NCI-H1092 (cell line): Measurements from ENCODE around the gene TRPV2.

Source experiments
- DNase-seq: peaks from one replicate; lab custom pipeline; 2025; lab: John Stamatoyannopoulos, UW

TRPV2 gene

GRCh38 chr17:16474012-16474725 is 58.8 kb downstream of the TRPV2 start:
- no peak for DNase-seq

- no peak for DNase-seq
These were observed 59.9 kb downstream of the TRPV2 start for GRCh38 chr17:16475179-16475704.

- DNase-seq, result no peak
These were observed 61.9 kb downstream of the TRPV2 start for GRCh38 chr17:16477255-16477654.

GRCh38 chr17:16477666-16478065 is 62.3 kb downstream of the TRPV2 start:
- no peak for DNase-seq

GRCh38 chr17:16478649-16479048 is 63.3 kb downstream of the TRPV2 start:
- no peak for DNase-seq

- DNase-seq, result no peak
These were observed 63.9 kb downstream of the TRPV2 start for GRCh38 chr17:16479264-16479663.

- DNase-seq, result no peak
These were observed 65.6 kb downstream of the TRPV2 start for GRCh38 chr17:16480995-16481394.

- no peak for DNase-seq
These were observed 66.9 kb downstream of the TRPV2 start for GRCh38 chr17:16482253-16482652.

- DNase-seq, result no peak
These were observed 67.8 kb downstream of the TRPV2 start for GRCh38 chr17:16483021-16483645.

GRCh38 chr17:16484445-16485175 is 69.2 kb downstream of the TRPV2 start:
- no peak for DNase-seq
